ENCODE results near the gene RPP40.
"Not testable (repeated sequence)": the region's sequence is repeated elsewhere in the genome, so short reads cannot be mapped to it uniquely, and the experiment has no call there.

RPP40 gene

DNA sequence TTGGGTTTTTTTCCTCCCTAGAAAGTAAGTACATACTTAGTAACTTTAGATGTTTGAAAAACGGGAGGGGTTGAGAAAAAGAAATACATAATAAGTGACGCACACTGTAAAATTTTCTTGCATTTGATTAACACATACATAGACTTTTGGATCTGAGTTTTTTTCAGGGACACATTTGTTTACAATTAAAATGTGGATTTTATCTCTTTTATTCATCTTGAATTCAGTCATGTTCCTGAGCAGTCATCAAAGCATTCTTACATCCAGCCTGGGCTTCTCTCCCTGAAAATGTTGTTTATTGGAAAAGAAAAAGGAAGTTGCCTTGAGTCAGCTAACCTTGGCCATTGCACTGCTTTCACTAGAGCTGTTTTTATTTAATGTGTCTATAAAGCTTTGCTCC, 8.7 kb upstream of the RPP40 start:
- DNase-seq, result no peak

DNA sequence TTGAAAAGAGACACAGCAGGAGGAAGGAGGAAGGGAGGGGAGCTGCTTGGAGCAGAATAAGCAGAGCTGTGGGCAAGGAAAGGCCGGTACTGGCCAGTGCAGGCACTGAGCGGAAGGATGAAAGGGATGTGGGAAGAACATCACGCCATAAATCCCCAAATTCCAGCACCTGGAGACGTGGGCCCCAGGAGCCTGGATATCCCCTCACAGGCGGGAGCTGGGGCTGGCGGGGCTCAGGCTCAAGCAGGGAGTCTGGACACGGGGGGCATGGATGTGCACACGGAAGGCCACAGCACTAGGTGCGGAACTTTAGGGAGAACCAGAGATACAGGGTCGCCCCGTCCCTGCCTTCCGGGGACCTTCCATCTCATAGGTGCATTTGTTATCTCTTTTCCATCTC, 7.5 kb upstream of the RPP40 start:
- DNase-seq, result no peak

DNA sequence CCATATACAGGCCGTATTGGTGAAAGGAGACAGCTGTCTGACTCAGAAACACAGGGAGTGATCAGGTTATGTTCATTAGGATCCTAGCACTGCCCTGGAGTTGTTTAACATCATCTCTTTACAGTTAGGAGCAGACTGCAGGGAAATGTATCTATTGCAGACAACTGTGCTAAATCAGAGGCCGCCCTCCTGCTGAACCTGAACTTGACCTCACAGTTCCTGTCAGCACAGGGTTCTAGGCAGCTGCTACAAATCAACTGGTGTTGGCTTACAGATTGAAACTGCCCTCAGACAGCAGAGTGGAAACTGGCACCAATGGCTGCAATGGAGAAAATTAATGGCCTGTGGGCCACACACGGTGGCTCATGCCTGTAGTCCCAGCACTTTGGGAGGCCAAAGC, 3.7 kb upstream of the RPP40 start:
- DNase-seq, result no peak

DNA sequence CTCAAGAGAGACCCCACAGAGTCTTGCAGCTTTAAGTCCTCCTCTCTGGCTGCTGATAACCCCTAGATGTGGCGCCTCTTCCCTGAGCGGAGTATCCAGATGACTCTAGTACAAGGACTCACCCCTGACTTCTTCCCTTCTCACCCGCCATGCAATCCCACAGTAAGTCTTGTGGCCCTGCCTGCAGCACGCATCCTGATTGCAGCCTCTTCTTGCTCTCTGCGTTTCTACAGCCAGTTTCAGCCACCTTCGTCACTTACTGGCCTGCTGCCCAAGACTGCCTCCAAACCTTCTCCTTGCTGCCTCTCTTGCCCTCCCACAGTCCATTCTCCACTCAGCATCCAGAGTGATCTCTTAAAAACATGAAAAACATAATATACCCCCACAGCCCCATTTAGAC, 2.4 kb upstream of the RPP40 start:
- no peak for DNase-seq

DNA sequence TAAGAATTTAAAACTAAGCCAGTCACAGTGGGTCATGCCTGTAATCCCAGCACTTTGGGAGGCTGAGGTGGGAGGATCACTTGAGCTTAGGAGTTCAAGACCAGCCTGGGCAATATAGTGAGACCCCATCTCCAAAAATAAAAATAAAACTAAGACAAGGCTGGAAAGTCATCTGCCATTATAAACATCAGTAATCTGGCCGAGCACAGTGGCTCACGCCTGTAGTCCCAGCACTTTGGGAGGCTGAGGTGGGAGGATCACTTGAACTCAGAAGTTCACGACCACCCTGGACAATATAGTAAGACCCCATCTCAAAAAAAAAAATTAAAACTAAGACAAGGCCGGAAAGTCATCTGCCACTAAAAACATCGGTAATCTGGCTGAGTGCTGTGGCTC, 1.2 kb upstream of the RPP40 start:
- DNase-seq, result not testable (repeated sequence)

DNA sequence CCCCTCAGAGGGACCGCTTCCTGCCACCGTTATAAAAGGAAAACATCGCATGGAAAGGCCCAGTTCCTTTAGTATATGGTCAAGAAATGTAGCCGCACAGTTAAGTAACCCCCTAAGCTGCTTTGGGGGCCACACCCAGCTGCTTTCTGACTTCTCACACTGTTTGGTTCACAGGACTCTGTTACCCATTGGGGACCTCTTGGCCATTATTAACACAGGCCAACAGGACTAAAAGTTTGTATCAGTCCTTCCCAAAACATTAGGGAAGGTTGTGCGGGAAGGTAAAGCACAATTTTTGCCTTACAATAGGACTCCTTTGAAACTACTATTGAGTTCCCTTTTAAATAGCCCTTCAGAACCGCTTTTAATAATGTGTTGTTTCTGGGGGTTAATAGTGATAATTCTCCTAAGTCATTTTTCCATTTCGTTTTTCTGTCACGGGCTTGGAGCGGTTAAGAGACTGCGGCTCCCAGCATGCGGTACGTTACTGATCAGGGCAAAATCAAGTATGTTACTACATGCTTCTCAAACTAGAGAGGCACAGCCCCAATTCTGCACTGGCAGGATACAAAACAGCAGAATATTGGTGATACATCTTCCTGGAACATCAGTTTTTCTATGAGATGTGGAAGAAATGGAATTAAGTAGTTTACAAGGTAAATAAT, 668 bp upstream of the RPP40 start:
- no peak for DNase-seq

DNA sequence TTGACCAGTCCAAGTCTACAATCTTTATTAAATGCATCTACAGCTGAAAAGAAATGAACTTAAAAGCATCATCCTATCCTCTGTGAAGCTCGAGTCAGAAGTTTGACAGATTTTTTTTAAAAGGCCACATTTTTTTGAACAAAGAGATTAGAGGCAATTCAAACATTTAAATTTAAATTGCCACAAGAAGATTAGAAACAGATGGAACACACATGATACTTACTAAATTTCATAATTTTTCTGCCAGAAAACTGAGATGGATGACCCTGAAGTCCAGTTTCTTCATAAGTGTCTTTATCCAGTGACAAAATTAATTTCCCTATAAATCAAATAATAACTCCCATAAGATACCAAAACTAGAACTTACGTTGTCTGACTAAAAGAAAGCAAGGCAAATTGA, 4.3 kb downstream of the RPP40 start:
- DNase-seq, result no peak

DNA sequence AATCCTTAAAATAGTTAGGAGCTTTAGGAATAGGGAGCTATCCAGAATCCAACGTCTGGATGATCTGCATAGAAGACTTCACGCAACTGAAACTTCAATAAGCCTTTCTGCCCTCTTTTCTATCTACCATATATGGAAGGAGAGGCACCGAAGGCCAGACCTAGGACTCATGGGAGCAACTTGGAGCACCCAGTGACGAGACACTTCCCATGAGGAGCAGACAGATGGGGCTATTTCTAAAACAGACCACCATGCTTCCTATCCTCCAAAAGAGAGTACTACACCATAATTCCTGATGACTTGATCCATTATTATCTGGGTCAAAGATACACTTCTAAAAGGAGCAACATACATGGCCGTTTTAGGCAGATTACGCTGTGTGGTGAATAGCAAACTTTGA, 6.0 kb downstream of the RPP40 start:
- no peak for DNase-seq

DNA sequence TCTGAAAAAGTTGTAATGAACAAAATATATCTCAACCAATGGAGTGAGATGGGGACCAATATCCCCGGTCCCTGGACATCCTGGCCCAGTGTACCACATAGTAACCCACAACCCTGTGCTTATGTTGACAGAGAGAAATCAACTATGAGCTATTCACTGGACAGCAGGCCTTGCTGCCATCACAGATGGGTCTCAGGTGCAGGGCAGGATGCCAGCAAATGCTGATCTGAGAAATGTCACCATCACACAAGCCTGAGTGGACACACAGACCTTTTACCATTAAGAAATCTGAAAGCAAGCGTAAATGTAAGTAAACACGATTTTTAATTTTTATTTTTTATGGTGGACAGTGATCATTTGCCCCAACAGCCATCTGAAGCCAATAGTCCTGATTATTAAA, 9.1 kb downstream of the RPP40 start:
- no peak for DNase-seq

DNA sequence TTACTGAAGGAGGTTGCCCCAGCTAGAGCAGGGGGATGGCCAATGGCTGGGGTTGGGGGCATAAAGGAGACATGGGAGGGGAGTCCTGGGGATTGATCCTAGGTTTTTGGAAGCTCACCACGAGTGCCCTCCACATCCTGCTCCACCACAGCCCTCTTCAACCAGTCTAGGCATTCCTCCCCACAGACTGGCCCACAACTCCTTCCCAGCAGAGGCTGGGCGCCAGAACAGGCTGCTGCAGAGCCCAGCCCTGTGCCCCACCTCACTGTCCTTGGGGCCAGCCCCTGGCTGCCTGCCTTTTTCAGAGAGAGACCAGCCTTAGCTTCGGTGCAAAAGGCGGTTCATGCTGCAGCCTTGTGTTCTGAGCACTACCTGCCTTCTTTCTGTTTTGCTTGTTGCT, 16.4 kb downstream of the RPP40 start:
- DNase-seq, result no peak

DNA sequence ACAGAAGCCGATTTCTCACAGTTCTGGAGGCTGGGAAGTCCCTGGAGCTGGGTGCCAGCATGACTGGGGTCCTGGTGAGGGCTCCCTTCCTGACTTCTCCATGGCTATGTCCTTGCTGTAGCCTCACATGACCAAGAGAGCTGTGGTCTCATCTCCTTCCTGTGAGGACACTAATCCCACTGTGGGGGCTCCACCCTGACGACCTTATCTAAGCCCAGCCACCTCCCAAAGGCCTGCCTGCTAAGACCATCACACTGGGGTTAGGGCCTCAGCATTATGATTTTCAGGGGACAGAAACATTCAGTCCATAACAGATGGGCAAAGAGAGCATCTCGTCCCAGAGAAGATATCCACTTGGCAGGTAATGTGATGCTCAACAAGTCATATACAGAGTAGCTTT, 16.8 kb downstream of the RPP40 start:
- DNase-seq, result no peak

DNA sequence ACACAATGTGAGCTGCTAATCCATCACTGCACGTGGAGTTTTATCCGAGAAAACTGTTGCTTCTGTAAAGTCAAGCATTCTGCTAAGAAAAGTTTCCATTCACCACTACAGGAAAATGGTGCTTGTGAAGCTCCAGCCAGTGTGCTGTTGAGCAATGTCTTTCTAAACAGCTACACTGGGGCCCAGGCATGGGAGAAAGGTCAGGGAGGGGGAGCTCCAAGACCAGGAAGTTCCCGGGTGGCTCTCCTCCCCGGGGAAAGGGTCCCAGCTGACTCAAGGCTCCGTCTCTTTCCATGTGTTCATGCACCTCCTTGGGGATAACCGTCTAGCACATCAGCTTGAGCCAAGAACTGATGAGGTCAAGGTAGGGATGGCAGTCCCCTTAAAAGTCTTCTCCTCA, 20.5 kb downstream of the RPP40 start:
- no peak for DNase-seq

DNA sequence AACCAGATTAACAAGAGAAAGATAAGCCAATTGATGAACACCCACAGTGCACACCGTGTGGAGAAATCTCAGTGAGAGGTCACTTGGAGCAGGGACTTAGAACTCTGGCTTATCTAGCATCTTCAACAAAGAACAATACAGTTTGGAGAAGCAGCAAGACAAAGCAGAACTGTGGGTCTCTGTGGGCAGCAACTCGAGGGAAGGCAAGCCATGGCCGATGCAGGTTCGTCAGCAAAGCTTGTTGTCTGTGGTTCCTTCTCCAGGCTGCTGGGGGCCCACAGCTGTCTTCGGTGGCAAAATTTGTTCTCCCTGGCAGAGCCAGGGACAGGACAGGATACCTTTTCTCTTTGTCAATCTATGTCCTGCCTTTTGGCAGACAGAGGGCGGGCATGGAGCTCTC, 22.1 kb downstream of the RPP40 start:
- DNase-seq, result no peak

DNA sequence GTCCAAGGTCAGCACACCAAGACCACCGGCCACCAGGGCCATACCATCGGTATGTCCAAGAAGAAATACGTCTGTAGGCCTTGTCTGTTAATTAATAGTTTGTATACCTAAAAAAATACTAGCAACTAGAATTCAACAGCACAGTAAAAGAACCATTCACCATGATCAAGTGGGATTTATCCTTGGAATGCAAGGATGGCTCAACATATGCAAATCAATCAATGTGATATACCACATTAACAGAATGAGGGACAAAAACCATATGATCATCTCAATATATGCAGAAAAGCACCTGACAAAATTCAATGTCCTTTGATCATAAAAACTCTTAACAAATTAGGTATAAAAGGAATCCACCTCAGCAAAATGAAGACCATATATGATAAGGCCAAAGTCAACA, 24.4 kb downstream of the RPP40 start:
- DNase-seq, result no peak

DNA sequence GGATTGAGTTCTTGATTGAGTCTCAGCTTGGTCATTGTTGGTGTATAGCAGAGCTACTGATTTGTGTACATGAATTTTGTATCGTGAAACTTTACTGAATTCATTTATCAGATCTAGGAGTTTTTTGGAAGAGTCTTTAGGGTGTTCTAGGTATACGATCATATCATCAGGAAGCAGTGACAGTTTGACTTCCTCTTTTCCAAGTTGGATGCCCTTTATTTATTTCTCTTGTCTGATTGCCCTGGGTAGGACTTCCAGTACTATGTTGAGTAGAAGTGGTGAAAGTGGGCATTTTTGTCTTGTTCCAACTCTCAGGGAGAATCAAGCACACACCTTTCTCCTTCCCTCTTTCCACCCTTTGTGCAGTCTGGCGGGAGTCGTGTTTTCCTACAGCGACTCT, 26.4 kb downstream of the RPP40 start:
- no peak for DNase-seq

DNA sequence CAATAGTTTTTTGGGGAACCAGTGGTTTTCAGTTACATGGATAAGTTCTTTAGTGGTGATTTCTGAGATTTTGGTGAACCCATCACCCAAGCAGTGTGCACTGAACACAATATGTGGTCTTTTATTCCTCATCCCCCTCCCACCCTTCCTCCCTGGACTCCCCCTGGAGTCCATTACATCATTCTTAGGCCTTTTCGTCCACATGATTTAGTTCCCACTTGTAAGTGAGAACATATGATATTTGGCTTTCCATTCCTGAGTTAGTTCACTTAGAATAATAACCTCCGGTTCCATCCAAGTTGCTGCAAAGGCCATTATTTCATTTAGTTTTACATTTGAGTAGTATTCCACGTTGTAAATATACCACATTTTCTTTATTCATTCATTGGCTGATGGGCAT, 28.3 kb downstream of the RPP40 start:
- no peak for DNase-seq

DNA sequence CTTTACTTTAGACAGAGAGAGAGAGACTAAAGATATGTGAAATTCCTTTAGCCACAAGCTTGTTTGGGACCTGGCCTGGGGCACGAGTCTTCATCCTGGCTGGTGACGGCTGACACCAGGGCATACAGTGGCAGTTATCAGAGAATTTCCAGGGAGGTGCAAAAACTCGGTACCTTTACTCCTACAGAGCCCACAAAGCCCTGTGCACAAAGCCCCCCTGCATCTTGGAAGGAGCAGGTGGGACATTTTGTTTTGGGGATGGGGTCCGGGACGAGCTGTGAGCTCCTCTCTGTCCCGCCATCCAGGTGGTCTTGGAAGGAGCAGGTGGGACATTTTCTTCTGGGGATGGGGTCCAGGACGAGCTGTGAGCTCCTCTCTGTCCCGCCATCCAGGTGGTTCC, 28.9 kb downstream of the RPP40 start:
- DNase-seq, result no peak

DNA sequence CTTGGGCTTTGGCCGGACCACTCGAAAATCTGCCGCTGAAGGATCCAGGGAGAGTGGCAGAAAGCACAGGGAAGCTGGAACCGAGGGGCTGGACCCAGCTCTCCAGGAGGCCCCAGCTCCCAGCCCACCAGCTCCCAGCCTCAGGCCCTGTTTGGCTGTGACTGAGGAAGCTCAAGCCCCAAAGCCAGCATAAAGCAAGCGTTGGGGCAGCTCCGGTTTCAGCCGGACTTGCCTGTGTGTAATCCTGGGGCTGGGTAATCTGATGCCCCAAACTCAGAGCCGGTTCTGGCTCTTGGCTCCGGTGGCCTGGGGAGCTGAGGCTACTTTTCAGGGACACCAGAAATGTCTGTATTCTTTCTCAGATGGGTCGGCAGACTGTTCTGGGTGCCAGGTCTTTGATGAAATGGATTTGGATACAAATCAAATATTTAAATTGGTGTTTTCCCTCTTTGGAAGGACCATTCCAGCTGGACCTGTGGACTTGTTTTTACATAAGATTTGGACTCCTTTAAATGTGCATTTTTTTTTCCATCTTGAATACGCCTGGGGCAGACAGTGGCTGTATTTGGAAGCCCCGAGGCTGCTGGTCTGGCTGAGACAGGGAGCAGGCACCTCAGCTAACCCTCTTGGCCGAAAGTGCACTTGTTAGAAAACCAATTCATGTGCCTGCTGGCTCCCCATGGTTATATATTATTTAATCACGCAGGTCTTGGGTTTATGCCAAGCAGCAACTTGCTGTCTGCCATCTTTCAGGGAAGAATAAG, 29.7 kb downstream of the RPP40 start:
- no peak for DNase-seq

DNA sequence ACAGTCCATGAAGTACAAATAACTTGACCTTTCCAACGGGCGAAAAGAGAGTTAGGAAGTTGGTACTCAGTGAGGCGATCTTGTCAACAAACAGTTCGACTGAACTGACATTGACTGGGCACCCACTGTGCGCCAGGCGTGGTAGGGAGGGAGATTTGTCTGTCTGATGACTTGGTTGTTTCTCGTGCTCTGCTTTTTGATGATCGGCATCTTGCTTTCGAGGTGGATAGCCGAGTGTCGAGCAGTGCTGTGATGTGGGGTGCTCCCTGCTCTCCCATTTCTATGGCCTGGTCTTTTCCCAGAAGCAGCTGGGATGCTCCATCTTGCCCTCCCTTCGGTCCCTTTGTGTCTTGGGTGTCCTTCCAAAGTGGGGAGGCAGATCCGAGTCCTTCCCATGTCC, 30.4 kb downstream of the RPP40 start:
- no peak for DNase-seq

DNA sequence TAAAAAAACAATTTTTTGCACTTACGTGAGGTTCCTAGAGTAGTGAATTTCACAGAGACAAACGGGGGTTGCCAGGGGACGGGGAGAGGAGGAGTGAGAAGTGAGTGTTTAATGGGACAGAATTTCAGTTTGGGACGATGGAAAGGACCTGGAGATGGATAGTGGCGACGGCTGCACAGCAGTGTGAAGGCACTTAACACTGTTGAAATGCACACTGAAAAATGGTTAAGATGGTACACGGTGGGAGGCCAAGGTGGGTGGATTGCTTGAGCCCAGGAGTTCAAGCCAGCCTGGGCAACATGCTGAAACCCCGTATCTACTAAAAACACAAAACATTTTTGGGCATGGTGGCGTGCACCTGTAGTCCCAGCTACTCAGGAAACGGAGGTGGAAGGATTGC, 31.4 kb downstream of the RPP40 start:
- no peak for DNase-seq

DNA sequence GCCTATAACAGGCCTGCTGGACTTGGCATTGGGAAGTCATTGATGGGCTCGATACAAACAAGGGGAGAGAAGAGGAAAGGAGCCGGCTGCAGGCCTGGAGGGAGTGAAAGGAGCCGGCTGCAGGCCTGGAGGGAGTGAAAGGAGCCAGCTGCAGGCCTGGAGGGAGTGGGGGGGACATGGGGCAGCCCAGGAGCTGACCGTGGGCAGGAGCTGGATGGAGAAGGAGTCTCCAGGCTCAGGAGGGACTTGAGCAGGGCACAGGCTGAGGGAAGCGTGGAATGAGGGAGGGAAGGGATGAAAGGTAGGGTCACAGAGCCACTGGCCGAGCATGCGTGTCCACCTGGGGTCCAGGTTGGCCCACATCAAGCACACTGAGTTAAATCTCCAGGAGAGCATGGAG, 32.0 kb downstream of the RPP40 start:
- no peak for DNase-seq

DNA sequence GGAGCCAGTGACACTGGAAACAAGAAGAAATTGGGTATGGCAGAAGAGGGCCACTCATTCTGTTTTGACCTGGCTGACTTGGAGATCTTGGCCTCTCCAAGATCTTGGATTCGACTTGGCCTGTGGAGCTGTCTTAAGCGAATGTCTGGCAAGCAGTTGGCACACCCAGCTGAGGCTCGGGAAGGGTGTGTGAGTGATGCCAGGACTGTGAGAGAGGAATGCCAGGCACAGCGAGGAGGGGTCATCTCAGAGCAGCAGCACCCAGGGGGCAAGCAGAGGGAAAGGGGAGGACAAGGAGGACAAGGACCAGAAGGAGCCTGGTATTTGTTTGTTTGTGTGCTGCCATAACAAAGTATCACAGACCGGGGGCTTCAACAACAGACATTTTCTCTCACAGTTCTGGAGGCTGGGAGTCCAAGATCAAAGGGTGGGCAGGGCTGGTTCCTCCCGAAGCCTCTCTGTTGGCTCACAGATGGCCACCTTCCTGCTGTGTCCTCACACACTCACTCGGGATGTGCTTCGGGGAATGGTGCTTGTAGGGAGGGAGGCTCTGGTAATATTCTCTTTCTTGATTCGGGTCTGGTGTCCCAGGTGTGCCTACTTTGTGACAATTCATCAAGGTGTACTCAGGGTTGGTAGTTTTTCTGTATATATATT, 33.0 kb downstream of the RPP40 start:
- DNase-seq, result no peak

DNA sequence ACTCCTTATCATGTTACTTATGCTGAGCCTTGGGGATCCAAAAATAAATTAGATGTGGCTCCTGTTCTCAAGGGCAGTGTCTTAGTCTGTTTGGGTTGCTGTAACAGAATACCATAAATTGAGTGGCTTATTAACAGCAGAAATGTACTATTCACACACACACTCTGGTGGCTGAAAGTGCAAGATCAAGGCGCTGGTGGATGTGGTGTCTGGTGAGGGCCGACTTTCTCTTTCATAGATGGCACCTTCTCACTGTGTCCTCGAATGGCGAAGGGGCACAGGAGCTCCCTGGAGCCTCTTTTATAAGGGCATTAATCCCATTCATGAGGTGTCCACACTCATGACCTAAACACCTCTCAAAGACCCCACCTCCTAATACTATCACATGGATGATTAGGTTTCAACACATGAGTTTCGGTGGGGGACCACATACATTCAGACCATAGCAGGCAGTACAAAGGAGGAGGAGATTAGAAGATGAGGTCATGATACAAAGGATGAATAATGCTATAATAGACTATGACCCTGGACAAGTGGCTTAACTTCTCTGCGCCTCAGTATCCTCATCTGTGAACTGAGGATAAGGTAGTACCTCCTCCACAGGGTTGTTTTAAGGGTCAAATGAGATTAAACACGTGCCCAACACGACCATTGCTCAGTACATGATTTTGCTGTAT, 34.1 kb downstream of the RPP40 start:
- DNase-seq, result no peak

Measured in kidney glomerular epithelial cell (primary cell).